ENCODE results near the gene RALB.

DNA sequence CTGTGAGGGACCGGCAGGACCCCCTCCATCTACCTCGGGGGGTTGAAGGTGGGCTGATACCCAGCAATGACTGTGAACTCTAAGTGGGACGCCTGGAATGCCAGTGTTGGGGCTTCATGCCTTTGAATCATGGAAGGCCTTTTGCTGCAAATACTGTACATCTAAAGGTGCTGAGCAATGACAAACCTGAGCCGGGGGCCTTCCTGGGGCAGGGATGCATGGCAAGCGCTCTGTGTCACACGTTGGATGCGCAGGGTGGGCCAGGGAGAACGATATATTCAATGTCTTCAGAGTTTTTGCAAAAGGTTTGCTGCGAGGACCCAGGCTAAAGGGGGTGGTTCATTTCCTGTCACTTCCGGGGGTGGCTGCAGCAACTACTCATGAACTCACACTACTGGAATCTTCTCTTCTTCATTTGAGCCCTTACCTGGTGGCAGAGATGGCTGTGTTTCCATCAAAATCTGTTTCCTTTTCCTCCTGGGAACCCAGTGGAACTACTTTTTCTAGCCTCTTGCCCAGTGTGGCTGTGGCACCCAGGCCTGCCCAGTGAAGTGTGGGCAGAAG, 69.2 kb downstream of the RALB start:
- TF ChIP-seq, protein P1, sequence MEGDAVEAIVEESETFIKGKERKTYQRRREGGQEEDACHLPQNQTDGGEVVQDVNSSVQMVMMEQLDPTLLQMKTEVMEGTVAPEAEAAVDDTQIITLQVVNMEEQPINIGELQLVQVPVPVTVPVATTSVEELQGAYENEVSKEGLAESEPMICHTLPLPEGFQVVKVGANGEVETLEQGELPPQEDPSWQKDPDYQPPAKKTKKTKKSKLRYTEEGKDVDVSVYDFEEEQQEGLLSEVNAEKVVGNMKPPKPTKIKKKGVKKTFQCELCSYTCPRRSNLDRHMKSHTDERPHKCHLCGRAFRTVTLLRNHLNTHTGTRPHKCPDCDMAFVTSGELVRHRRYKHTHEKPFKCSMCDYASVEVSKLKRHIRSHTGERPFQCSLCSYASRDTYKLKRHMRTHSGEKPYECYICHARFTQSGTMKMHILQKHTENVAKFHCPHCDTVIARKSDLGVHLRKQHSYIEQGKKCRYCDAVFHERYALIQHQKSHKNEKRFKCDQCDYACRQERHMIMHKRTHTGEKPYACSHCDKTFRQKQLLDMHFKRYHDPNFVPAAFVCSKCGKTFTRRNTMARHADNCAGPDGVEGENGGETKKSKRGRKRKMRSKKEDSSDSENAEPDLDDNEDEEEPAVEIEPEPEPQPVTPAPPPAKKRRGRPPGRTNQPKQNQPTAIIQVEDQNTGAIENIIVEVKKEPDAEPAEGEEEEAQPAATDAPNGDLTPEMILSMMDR (IDR thresholded peaks at IDR 0.05; ENCODE audit: low read depth, low read length), result no peak
- no peak for TF ChIP-seq EZH2phosphoT487 (IDR thresholded peaks at IDR 0.05; ENCODE audit: low read depth)
